ENCODE measurements around the gene NUMBL.

NUMBL gene

GRCh38 chr19:40719414-40719894, 29.0 kb upstream of the NUMBL start:
- DNase-seq (ENCODE audit: low spot score in 2 of 2) (no peak), ATAC-seq (no peak)
- Mint-ChIP-seq H3K9me3 (no peaks in the 10 kb centered on the region), H3K4me1 (peaks cover 83% of the 10 kb centered on the region), H3K36me3 (peaks cover 51% of the 10 kb centered on the region), H3K27ac (peak overlapping the region; percentile 90), H3K4me3 (peak overlapping the region; percentile 83)

GRCh38 chr19:40718774-40719391, 28.4 kb upstream of the NUMBL start:
- Mint-ChIP-seq H3K36me3 (peaks cover 49% of the 10 kb centered on the region), H3K4me3 (peak overlapping the region; percentile 83), H3K4me1 (peaks cover 83% of the 10 kb centered on the region), H3K9me3 (no peaks in the 10 kb centered on the region), H3K27ac (peak overlapping the region; percentile 90)
- ATAC-seq = no peak
- no peak for DNase-seq (ENCODE audit: low spot score in 2 of 2)

- ATAC-seq (no peak), DNase-seq (ENCODE audit: low spot score in 2 of 2) (no peak)
- peak overlapping the region; percentile 83 for H3K4me3 Mint-ChIP-seq
- H3K27ac Mint-ChIP-seq = peak overlapping the region; percentile 90
- H3K9me3 Mint-ChIP-seq = no peaks in the 10 kb centered on the region
- H3K4me1 Mint-ChIP-seq = peaks cover 80% of the 10 kb centered on the region
- H3K36me3 Mint-ChIP-seq = peaks cover 49% of the 10 kb centered on the region
Measured at GRCh38 chr19:40717880-40718773, 27.7 kb upstream of the NUMBL start.

- H3K4me3 Mint-ChIP-seq = peak overlapping the region; percentile 83
- DNase-seq (ENCODE audit: low spot score in 2 of 2) (no peak), ATAC-seq (no peak)
- no peaks in the 10 kb centered on the region for H3K9me3 Mint-ChIP-seq
- peaks cover 75% of the 10 kb centered on the region for H3K4me1 Mint-ChIP-seq
- peak overlapping the region; percentile 90 for H3K27ac Mint-ChIP-seq
- H3K36me3 Mint-ChIP-seq = peaks cover 53% of the 10 kb centered on the region
Measured at GRCh38 chr19:40717325-40717879, 27.0 kb upstream of the NUMBL start.

- ATAC-seq = peak; percentile 84
- H3K9me3 Mint-ChIP-seq = no peaks in the 10 kb centered on the region
- peaks cover 68% of the 10 kb centered on the region for H3K4me1 Mint-ChIP-seq
Measured at GRCh38 chr19:40716482-40717324, 26.3 kb upstream of the NUMBL start, which contains the start of the genes COQ8B and ITPKC. Gene COQ8B, minus strand, starts transcription at chr19:40716886. Its CDS starts 2,254 bp downstream, at chr19:40714632. Gene ITPKC, plus strand, starts transcription at chr19:40717112. Its CDS starts 24 bp downstream, at chr19:40717136.

GRCh38 chr19:40716031-40716481, 25.6 kb upstream of the NUMBL start:
- H3K4me1 Mint-ChIP-seq = peaks cover 62% of the 10 kb centered on the region
- H3K4me3 Mint-ChIP-seq = peak overlapping the region; percentile 83
- ATAC-seq (peak; percentile 61), DNase-seq (ENCODE audit: low spot score in 2 of 2) (peak in 1 of 2 donors; percentile 85)
- peaks cover 61% of the 10 kb centered on the region for H3K36me3 Mint-ChIP-seq
- H3K9me3 Mint-ChIP-seq = no peaks in the 10 kb centered on the region
- H3K27ac Mint-ChIP-seq = peak overlapping the region; percentile 92

More at GRCh38 chr19:40716482-40717324, 26.3 kb upstream of the NUMBL start, which contains the start of the genes COQ8B and ITPKC:
- Mint-ChIP-seq H3K27ac (peak within 1 kb of the TSS; percentile 92), H3K36me3 (peaks cover 59% of the 10 kb centered on the region), H3K4me3 (peak within 1 kb of the TSS; percentile 83)
- DNase-seq (ENCODE audit: low spot score in 2 of 2) = peak; percentile 98 to 100

GRCh38 chr19:40714441-40715299, 24.2 kb upstream of the NUMBL start:
- no peaks in the 10 kb centered on the region for H3K9me3 Mint-ChIP-seq
- peak overlapping the region; percentile 83 for H3K4me3 Mint-ChIP-seq
- DNase-seq (ENCODE audit: low spot score in 2 of 2) (peak; percentile 86 to 97), ATAC-seq (peak; percentile 77)
- H3K4me1 Mint-ChIP-seq = peaks cover 48% of the 10 kb centered on the region
- H3K36me3 Mint-ChIP-seq = peaks cover 64% of the 10 kb centered on the region
- peak overlapping the region; percentile 92 for H3K27ac Mint-ChIP-seq

GRCh38 chr19:40713939-40714338, 23.5 kb upstream of the NUMBL start:
- Mint-ChIP-seq H3K9me3 (no peaks in the 10 kb centered on the region), H3K4me1 (peaks cover 41% of the 10 kb centered on the region), H3K27ac (peak overlapping the region; percentile 92), H3K4me3 (peak overlapping the region; percentile 83), H3K36me3 (peaks cover 71% of the 10 kb centered on the region)
- DNase-seq (ENCODE audit: low spot score in 2 of 2) = no peak
- ATAC-seq = no peak

- DNase-seq (ENCODE audit: low spot score in 2 of 2) = no peak
- peaks cover 14% of the 10 kb centered on the region for H3K4me1 Mint-ChIP-seq
- no peaks in the 10 kb centered on the region for H3K9me3 Mint-ChIP-seq
- no peak overlapping the region for H3K4me3 Mint-ChIP-seq
- no peak overlapping the region for H3K27ac Mint-ChIP-seq
- H3K36me3 Mint-ChIP-seq = peaks cover 84% of the 10 kb centered on the region
- ATAC-seq = no peak
Measured at GRCh38 chr19:40709817-40710216, 19.4 kb upstream of the NUMBL start.

- H3K36me3 Mint-ChIP-seq = peaks cover 81% of the 10 kb centered on the region
- DNase-seq (ENCODE audit: low spot score in 2 of 2) (no peak), ATAC-seq (no peak)
- peaks cover 4% of the 10 kb centered on the region for H3K4me1 Mint-ChIP-seq
- H3K9me3 Mint-ChIP-seq = no peaks in the 10 kb centered on the region
- H3K27ac Mint-ChIP-seq = no peak overlapping the region
- H3K4me3 Mint-ChIP-seq = no peak overlapping the region
Measured at GRCh38 chr19:40707615-40708014, 17.2 kb upstream of the NUMBL start.

- no peak for DNase-seq (ENCODE audit: low spot score in 2 of 2)
- Mint-ChIP-seq H3K4me1 (peaks cover 4% of the 10 kb centered on the region), H3K4me3 (no peak overlapping the region), H3K36me3 (peaks cover 73% of the 10 kb centered on the region), H3K27ac (no peak overlapping the region), H3K9me3 (no peaks in the 10 kb centered on the region)
- ATAC-seq = no peak
Measured at GRCh38 chr19:40705950-40706619, 15.6 kb upstream of the NUMBL start.

GRCh38 chr19:40705362-40705651, 14.9 kb upstream of the NUMBL start:
- Mint-ChIP-seq H3K36me3 (peaks cover 65% of the 10 kb centered on the region), H3K9me3 (no peaks in the 10 kb centered on the region), H3K4me1 (peaks cover 4% of the 10 kb centered on the region), H3K27ac (no peak overlapping the region), H3K4me3 (no peak overlapping the region)
- DNase-seq (ENCODE audit: low spot score in 2 of 2) = no peak
- no peak for ATAC-seq

GRCh38 chr19:40704491-40705361, 14.3 kb upstream of the NUMBL start:
- DNase-seq (ENCODE audit: low spot score in 2 of 2) (no peak), ATAC-seq (no peak)
- Mint-ChIP-seq H3K4me3 (no peak overlapping the region), H3K27ac (peak overlapping the region; percentile 52), H3K4me1 (peaks cover 4% of the 10 kb centered on the region), H3K36me3 (peaks cover 59% of the 10 kb centered on the region), H3K9me3 (no peaks in the 10 kb centered on the region)

Measured in stimulated activated effector memory CD8-positive, alpha-beta T cell treated with anti-CD3 and anti-CD28 coated beads, Interleukin-12 subunit alpha, Interleukin-12 subunit beta, amount 100 ng/mL, for 72 hours (primary cell).